HG03469 (cell line): ENCODE results near the gene EXOC3L1.

Experiments used
- ATAC-seq: cut with Tn5 transposase; IDR thresholded peaks from one replicate; pipeline ENCODE4 v1.9.1; 2021; ENCODE audit warnings: mild to moderate bottlenecking, moderate library complexity, moderate number of reproducible peaks; ENCODE audit not compliant: unreplicated experiment

Gene EXOC3L1

DNA sequence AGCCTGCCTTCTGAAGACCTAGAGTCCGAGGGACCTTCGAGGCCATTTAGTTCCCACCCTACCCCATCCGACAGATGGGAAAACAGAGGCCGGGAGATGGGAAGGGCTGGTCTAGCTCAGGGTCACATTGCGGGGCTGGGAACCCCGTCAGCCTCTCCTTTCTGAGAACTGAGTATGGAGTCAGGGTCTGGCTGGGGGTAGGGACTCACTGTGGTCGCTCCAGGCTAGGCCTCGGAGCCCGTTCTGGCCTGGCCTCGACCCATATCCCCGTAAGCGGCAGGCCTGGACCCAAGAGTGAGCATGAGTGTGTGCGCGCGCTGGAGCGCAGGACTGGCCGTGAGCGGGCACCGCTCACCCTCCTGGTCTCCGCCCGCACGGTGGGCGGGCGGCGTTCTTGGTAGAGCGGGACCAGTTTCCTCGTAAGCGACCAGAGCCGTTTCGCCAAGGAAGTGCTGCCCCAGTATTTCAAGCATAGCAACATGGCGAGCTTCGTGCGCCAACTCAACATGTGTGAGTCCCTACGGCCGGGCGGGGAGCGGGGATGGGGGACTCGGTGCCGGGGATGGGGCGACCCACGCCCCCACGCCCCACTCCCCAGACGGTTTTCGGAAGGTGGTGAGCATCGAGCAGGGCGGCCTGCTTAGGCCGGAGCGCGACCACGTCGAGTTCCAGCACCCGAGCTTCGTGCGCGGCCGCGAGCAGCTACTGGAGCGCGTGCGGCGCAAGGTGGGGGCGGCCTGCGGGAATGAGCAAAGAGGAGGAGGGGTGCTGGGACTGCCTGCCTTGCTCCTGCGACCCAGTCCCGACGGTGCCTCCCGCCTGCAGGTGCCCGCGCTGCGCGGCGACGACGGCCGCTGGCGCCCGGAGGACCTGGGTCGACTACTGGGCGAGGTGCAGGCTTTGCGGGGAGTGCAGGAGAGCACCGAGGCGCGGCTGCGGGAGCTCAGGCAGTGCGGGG is 24.5 kb downstream of the EXOC3L1 start:
- ATAC-seq = no peak

DNA sequence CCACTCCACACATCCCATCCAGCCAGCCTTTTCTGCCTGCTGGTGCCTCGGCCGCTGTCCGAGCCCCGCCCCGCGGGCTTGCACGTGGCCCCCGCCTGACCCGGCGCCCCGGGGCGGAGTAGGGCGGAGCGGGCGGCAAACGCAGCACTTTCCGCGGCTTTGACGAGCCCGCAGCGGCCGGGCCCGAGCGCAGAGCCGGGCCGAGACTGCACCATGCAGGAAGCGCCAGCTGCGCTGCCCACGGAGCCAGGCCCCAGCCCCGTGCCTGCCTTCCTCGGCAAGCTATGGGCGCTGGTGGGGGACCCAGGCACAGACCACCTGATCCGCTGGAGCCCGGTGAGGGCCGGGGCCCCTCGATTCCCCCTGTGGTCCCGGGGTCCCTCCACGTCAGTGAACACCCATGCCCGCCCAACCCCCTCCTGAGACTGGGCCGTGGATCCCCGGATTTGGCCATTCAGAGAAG is 25.3 kb downstream of the EXOC3L1 start, which contains the start of gene HSF4:
HSF4 (plus strand) TSS at position 147 of the 463 bp plus-strand sequence; CDS start at position 214, 67 bp downstream.
- ATAC-seq = no peak

DNA sequence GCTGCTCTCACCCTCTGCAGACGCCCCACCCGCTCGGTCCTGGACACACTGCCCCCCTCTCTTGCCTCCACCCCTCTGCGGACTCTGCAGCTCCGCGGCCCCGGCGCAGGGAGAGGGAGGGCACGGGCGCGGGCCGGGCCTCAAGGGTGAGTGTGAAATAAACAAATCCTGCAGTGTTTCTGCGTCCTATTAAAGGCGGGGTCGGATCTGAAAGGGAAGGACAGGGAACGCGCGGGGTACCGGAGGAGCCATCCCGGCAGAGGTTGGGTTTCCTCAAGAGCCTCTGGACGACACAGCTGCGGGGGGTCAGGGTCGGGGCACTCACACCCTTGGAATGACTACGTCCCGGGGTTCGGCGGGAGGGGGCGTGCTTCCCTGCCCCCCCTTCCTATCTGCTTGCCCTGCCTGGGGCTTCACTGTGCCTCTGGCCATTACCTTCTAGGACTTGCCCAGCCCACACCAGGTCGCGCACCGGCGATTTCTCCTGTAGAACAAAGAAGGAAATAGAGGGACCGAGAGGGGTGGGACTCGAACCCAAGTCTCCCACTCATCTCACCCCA is 25.9 kb downstream of the EXOC3L1 start:
- no peak for ATAC-seq

DNA sequence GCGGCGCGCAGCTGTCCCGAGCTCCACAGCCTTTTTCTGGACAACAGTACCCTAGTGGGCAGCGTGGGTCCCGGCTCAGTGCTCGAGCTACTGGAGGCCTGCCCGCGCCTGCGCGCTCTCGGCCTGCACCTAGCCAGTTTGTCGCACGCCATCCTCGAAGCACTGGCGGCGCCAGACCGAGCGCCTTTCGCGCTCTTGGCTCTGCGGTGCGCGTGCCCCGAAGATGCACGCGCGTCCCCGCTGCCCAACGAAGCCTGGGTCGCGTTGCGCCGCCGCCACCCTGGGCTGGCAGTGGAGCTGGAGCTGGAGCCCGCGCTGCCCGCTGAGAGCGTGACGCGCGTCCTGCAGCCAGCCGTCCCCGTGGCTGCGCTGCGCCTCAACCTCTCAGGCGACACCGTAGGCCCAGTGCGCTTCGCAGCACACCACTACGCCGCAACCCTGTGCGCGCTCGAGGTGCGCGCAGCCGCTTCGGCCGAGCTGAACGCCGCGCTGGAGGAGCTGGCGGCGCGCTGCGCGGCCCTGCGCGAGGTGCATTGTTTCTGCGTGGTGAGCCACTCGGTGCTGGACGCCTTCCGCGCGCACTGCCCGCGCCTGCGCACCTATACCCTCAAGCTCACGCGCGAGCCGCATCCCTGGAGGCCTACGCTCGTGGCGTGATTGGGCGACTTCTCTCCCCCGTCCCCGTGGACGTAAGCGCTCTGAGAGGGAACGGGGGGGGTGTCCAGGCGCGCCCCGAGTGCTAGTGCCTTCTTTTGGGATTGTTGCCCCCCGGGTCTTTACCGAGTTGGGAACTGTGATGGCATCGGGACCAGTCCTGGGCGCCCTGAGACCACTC is 26.6 kb downstream of the EXOC3L1 start:
- ATAC-seq = no peak

DNA sequence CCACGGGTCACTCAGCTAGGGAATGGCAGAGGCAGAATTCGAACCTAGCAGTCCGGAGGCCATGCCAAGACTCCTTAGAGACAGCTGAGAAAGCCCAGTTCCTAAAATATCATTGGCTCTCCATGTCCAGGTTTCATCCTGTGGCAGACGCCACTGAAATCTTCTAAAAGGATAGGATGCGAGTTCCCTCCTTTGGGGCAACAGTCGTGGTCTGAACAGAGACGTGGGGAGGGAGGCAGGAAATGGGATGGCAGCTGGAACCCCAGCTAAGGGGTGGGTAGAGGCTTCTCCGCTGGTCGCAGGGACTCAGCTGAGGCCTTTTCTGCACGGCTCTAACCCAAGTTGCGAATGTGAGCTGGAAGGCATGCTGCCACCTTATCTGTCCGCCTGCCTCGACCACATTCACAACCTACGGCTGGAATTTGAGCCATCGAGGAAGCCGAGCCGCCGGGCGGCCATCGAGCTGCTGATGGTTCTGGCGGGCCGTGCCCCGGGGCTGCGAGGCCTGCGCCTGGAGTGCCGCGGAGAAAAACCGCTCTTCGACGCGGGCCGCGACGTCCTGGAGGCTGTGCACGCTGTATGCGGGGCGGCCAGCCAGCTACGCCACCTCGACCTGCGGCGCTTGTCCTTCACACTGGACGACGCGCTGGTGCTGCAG is 27.3 kb downstream of the EXOC3L1 start:
- no peak for ATAC-seq

DNA sequence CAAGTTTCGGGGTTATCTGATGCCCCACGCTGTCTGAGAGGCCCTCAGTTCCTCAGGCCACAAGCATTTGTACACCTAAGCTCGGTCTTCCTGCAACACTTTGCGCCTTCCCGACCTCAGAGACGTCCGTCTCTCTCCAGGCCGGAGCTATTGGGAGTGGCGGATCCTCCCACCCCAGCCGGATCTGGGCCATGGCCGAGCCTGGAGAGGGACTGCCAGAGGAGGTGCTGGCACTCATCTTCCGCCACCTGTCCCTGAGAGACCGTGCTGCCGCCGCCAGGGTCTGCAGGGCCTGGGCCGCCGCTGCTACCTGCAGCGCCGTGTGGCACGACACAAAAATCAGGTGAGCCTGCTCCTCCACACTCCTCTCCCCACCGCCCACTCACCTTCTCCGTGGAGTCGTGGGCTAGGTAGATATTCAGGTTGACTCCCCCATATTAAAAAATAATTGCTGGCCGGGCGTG is 28.3 kb downstream of the EXOC3L1 start:
- ATAC-seq = no peak

DNA sequence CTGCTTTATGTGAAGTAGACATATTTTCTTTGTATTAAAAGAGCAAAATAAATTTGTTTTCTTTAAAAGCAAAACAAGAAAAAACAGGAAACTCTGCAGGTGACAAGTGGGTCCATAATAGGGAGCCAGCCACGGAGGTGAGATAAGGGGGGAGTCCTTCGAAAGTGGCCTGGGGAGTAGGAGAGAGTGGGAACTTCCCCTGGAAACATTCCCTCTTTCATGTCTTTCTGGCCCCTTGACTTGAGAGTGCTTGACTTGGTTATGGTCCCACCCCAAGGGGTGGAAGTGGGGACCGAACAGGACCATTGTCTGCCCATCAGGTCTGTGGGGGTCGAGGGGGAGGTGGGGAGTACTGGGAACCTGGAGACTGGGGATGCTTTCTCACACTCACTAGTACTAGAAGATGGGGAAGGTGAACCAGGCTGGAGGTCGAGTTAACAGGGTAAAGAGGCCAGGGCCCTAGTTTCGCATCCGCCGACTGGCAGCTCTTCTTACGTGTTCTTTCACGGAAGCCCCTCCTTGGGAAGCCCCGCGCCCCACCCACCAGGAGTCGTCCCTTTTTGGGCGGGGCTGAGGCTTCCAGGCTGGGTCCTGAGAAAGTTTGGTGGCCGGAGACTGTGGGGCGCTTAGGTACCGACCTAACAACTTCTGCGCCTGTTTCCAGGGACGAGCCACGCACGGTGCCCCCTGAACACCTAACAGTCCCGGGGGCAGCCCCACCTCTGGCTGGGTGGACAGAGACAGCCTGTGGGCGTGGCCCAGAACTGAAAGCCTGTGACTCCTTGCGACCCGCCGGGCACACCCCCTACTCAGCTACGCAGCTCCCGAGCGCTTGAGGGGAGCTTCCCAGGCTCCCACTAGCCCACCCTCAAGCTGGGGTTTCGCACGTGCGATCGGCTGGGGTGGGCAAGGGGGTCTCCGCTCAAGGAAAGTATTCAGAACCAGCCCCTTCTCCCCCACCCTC is 31.0 kb downstream of the EXOC3L1 start:
- no peak for ATAC-seq

DNA sequence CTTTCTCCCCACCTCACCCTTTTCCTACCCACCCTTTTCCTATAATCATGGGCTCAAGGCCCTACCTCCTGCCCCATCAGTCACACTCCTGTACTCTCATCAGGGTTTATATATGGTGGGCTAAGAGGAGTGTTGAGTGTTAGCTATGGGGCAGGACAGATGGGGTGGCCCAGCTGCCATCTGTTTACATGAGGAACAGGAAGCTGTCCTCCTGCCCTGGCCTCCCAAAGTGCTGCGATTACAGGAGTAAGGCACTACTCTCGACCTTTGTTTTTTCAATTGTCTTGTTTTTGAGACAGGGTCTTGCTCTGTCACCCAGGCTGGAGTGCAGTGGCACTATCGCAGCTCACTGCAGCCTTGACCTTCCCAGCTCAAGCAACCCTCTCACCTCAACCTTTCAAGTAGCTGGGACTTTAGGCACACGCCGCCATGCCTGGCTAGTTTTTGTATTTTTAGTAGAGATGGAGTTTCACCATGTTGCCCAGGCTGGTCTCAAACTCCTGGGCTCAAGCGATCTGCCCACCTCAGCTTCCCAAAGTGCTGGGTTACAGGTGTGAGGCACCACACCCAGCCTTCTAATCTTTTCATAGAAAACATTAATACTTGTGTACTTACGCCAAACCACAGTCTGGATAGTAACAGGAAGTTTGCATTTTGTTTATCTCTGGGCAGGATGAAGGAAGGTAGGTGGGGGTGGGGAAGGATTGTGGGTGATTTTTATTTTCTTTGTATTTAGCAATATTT is 31.9 kb downstream of the EXOC3L1 start:
- no peak for ATAC-seq

DNA sequence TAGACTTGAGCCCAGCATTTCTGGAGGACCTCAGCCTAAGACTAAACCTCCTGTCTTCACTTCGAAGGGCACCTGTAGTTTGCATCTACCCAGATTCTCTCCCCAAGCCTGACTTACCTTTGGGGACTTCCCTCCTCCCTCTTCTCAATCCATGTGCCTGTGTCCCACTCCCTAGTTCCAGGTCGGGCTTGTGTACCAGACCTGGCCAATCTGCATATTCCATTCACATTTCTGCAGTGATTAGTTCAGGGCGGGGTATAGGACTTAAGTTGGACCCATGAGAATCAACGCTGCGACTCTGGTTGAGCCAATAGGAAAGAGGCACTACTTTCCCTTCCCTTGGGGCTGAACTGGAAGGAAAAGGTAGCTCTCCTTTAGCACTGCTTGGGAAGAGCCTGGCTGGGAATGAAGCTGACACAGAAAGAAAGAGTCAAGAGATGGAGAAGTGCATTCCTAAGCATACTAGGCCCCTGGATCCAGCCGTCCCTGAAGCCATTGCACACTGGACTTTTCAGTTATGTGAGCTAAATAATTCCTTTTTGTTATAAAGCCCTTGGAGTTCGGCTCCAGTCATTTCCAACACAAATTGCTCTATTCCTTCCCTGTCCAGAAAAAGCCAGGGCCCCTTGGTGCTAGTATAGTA is 32.7 kb downstream of the EXOC3L1 start:
- no peak for ATAC-seq

DNA sequence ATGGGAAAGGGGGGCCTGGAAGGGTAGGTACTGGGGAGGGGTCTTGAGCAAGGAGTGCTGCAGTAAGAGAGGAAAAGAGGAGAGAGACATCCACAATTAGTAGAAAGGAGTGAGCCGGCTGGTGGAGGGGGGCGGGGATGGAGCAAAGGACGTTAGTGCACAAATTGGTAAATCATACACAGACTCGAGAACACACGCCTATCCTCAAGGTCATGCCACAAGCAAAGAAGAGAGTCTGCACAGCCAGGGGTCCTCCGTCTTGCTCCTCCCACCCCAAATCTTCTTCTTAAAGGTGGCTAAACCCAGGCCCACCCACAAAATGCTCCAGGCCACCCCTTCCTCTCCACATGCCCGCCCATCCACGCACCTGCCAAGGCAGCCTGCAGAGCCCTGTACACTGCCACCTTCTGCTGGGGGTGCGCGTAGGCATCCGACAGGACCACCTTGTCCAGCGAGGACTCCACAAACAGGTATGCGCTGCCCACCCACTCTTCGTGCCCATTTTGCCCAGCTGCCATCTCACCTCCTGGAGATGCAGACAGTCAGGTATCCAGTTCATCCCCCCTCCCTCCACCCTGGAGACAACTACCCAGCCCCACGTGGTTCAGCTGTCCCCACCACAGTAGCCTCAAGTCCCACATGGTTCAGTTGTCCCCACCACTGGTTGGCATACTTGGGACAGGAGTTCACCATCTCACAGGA is 33.6 kb downstream of the EXOC3L1 start:
- ATAC-seq = no peak

DNA sequence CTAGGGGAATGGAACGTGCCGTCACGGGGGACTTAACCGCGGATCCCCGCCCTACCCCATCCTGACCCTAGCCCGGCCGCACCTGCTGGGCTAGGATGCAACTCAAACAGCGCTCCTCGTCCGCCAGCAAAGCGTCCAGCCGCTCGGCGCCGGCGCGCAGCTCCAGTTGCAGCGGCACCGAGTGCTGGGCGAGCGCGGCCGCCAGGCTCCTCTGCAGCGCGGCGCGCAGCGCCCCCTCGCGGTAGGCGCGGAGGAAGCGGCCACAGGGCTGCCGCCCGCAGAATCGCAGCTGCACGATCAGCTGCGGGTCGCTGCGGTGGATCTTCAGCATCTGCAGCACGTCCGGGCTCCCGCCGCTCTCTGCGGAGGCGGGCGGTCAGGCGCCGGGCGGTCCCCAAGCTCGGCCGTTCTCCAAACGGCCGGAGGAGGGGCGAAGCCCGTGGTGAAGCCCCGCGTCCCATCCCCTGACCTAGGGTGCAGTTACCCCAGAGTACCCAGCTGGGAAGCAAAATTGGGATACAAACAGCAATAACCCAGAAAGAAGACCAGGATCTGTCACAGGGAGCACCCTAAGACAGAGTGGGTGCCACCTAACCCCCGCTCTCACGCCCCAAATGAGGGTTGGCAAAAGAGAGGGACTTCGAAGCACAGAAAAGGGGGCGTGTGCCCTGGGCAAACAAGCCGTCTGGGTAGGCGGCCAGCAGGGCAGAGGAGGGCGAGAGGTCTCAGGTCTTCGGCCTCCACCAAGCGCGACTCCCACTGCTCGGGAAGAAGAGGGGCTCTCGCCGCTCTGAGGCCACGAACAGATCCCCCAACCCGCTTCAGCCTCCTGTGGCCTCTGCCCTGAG is 34.4 kb downstream of the EXOC3L1 start:
- ATAC-seq = no peak

DNA sequence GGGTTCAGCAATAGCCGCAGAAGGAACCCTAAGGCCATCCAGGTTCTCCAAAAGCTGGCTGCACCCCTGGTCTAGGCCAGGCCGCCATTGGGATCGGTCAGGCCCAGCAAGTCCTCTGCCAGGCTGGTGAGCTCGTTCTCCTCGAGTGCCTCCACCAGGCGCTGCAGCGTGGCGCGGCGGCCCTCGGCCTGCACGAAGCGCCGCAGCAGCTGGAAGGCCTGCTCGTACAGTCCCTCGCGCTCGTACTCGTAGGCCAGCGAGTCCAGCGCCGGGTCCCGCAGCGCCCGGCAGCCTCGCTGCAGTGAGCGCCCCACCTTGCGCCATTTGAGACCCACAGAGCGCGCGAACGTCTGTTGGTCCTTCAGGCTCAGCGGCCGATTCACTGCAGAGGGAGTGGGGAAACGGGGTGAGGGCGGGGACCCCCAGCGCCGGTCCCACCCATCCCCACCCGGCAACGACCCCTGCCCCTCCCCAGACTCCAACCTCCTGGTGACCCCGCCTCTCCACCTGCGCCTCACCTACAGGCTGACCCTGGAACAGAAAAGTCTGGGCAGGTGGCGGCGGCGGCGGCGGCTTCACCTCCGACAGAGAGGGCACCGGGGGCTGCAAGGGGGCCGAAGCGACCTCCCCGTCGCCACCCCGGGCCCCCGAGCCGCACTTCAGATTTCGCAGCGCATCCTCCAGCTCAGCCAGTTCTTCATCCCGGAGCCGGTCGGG is 35.2 kb downstream of the EXOC3L1 start:
- ATAC-seq = no peak

DNA sequence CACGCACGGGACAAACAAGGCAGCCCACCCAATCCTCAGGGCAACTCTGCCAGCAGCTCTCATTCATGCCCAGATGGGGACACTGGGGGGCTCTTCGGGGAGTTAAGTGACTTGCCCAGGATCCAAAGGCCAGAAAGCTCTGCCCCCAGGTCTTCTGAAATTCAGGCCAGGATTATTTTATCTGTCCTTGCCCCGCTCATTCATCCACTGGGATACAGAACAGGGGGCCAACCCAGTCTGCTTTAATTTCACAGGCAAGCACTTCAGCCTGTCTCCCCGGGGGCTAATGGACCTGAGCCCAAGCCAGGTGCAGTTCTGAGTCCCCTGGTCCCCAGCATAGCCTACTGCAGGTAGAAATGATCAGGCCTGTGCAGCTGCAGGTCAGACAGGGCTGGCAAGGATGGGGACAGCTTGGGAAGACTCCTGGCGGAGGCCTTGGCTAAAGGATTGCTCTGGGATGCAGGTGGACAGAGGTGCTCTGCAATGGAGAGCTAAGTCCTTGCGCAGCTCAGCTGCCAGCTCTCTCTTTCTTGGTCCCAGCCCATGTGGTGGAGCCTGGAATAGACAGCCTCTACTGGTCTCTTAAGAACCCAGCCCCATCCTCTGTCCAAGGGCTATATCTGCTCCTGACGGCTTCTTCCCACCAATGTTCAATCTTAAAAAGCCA is 38.4 kb downstream of the EXOC3L1 start:
- ATAC-seq = no peak

DNA sequence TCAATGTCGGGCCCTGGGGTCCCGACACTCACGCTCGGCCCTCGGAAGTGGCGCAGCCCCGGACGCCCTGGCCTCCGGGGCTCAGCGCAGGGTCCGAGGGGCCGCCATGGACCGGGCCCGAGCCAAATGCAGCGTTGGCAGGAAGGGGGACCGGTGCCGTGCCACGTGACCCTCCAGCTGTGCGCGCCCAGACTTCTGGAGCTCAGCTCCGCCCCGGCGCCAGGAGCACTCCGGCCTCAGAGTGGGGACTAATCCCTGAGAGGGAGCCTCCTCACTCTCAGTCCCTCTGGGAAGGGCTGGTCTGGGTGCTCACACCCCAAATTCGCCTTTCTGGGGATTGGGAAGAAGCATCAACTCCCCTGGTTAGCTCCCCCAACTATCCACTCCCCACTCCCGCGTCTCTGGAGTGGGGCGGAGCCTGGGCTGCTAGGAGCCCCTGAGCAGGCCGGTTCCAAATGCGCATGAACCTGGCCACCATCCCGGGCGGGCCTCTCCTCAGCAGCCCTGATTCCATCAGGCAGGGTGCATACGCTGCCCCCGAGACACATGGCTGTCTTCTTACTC is 39.0 kb downstream of the EXOC3L1 start, which contains the start of gene B3GNT9:
B3GNT9 (minus strand) TSS at position 166 of the 564 bp plus-strand sequence. CDS start 513 bp downstream, outside the sequence.
- ATAC-seq = no peak
